ENCODE data around the gene TMEFF2.

The TMEFF2 gene

DNA sequence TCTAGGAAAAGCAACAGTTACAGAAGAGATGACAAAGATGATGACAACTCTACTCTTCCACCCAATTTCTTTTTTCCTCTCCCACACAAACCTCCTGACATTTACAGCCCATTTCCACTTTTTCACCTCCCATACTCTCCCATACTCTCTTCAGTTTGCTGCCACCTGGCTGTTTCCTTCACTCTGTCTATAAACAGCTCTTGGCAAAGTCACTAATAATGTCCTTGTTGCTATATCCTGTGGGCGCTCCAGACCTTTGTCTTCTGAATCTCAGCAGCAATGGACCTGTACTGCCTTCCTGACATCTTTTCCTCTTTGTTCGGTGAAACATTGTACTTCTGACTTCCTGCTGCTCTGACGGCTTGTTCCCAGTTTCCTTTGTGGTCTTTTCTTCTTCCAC is 287.2 kb downstream of the TMEFF2 start:
- no peak for TF ChIP-seq CTCF (IDR thresholded peaks at IDR 0.05; ENCODE audit: control insufficient read depth, insufficient read depth, low read depth, low read length, missing control alignments)
- DNase-seq (ENCODE audit: low read depth), result no peak
- H3K4me3 ChIP-seq (ENCODE audit: control insufficient read depth, low read depth, low read length), result no peak overlapping the region

DNA sequence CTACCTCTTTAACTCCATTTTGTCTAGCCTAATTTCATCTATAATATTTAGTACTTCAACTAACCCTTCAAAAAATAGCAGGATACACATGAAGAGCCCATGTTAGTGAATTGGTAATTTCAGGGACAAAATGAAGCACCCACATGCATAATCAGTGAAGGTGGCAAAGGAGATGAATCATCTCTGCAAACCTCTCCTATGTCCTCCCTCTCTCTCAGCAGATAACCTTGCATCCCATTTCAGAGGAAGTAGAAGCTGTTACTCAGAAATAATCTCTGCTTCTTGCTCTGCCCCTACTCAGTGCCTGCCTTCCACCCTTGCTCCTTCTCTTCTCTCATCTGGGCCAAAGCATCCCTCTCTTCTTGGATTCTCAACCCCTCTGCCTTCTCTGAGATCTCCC is 287.6 kb downstream of the TMEFF2 start:
- no peak for TF ChIP-seq CTCF (IDR thresholded peaks at IDR 0.05; ENCODE audit: control insufficient read depth, insufficient read depth, low read depth, low read length, missing control alignments)
- H3K4me3 ChIP-seq (ENCODE audit: control insufficient read depth, low read depth, low read length), result no peak overlapping the region
- no peak for DNase-seq (ENCODE audit: low read depth)

DNA sequence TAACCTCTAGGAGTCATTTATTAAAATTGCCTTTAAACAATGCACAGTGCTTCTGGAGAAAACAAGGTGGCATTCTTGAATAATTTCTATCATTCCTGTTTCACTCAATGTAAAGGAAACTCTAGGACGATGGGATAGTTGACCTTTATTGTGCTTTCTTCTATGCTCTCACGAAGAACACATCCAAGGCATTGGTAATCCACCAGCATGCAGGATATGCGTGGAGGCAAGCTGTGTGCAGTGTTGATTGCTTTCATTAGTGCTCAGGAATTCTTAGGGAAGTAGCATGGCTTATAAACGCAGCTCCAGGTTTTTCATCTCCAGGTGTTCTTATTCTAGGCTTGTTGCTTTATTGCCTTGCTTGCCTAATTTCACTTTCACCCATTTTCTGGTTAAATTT is 289.4 kb downstream of the TMEFF2 start:
- no peak for DNase-seq (ENCODE audit: low read depth)
- TF ChIP-seq CTCF (IDR thresholded peaks at IDR 0.05; ENCODE audit: control insufficient read depth, insufficient read depth, low read depth, low read length, missing control alignments), result no peak
- no peak overlapping the region for H3K4me3 ChIP-seq (ENCODE audit: control insufficient read depth, low read depth, low read length)

DNA sequence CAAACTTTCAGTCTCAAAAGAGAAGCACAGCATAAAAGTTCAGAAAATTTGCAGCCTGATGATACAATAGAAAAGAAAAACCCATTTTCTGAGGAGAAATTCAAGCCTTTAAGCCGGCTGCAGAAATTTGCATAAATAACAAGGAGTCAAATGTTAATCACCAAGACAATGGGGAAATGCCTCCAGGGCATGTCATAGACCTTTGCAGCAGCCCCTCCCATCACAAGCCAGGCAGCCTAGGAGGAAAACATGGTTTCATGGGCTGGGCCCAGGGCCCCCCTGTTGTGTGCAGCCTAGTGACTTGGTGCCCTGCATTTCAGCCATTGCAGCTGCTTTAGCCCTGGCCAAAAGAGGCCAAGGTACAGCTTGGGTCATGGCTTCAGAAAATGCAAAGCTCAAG is 293.7 kb downstream of the TMEFF2 start:
- no peak overlapping the region for H3K4me3 ChIP-seq (ENCODE audit: control insufficient read depth, low read depth, low read length)
- DNase-seq (ENCODE audit: low read depth), result no peak
- TF ChIP-seq CTCF (IDR thresholded peaks at IDR 0.05; ENCODE audit: control insufficient read depth, insufficient read depth, low read depth, low read length, missing control alignments), result no peak

GRCh38 chr2:191899410-191899809 is 295.3 kb downstream of the TMEFF2 start:
- peak; percentile 75 for DNase-seq (ENCODE audit: low read depth)
- TF ChIP-seq CTCF (IDR thresholded peaks at IDR 0.05; ENCODE audit: control insufficient read depth, insufficient read depth, low read depth, low read length, missing control alignments), result no peak
- H3K4me3 ChIP-seq (ENCODE audit: control insufficient read depth, low read depth, low read length), result no peak overlapping the region
